Skeletal muscle tissue (tissue), 4 donors: ENCODE data around the gene QPCT. TPM values are rescaled to one million over a fixed set of nuclear protein-coding genes. Genes with fewer than 3 reads are reported as not detected.
A peak's percentile ranks its signal among the peaks of the same experiment; 100 is the strongest.

Source experiments
- H3K27ac ChIP-seq: one replicate; pipeline ENCODE4 v1.7.0; 2013; ENCODE audit warnings: mild to moderate bottlenecking, low read depth, low read length, inconsistent platforms
- H3K27me3 ChIP-seq, 3 donors: one replicate each; pipeline ENCODE4 v1.7.0; 2013; ENCODE audit warnings: low read length in 3 of 3; ENCODE audit not compliant: control insufficient read depth in 3 of 3, insufficient read depth in 3 of 3
- H3K36me3 ChIP-seq, 3 donors: one replicate each; pipeline ENCODE4 v1.7.0; 2013; ENCODE audit warnings: low read length in 3 of 3; ENCODE audit not compliant: control insufficient read depth in 3 of 3, insufficient read depth in 3 of 3
- H3K4me1 ChIP-seq, 3 donors: one replicate each; pipeline ENCODE4 v1.7.0; 2013; ENCODE audit warnings: low read length in 3 of 3, mild to moderate bottlenecking in 3 of 3; ENCODE audit not compliant: control insufficient read depth in 3 of 3, insufficient read depth in 3 of 3
- H3K4me3 ChIP-seq, 3 donors: one replicate each; pipeline ENCODE4 v1.7.0; 2013; ENCODE audit warnings: low read length in 3 of 3
- H3K9ac ChIP-seq, 3 donors: one replicate each; pipeline ENCODE4 v1.7.0; 2013; ENCODE audit warnings: low read length in 3 of 3, mild to moderate bottlenecking in 3 of 3, moderate library complexity in 2 of 3, low read depth in 1 of 3
- H3K9me3 ChIP-seq, 3 donors: one replicate each; pipeline ENCODE4 v1.7.0; 2013; ENCODE audit warnings: low read length in 3 of 3; ENCODE audit not compliant: control insufficient read depth in 3 of 3
- total RNA-seq: library from RNA; depleted of rRNA; stranded (reverse); fragments of >200 nt; gene quantifications from one replicate; pipeline ENCODE4 v1.2.3, GENCODE V29; 2014
- donor health status: Osteomylitis.

QPCT gene
- total RNA-seq, 1 donor from 2014 or later, result 5.2 TPM

DNA sequence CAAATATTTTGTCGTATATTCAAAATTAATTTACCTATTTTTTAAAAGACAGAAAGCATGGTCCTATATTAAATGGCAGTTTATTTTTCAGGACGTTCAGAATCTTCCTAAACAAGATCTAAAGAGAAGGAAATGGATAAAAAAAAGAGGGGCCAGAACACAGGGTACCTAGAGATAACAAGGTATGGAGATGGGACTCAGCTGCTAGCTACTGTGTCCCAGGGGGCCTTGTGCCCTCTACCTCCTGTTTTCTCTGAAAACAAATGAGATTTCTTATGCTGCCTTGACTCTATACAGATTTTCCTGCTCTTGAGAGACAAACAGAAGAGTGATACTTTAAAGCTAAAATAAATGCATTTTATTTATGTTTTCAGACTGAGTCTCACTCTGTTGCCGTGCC lies 29.1 kb upstream of the QPCT start:
- Histone ChIP-seq H3K27ac (no peak overlapping the region), H3K4me1 (peaks cover 3 to 8% (median 6%) of the 10 kb centered on the region in 3 donors)

DNA sequence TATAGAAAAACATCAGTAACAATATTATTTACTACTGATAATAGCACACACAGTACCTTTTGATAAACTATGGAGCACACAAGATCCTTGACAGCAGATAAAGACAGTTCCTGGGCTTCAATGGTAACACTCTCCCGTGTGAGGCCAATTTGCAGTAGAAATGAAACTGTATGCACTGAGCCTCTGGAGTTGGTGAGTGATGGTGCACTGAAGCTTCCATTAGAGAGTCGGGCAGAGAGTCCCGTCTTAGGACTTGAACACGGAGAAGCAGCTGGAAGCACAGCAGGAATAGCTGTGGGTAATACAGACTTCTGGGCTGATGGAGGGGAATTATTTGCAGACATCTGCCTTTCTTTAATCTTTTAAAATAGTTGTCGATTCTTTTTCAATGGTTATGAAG lies 28.2 kb upstream of the QPCT start:
- Histone ChIP-seq H3K36me3 (peaks cover 0 to 4% (median 0%) of the 10 kb centered on the region in 3 donors), H3K9ac (no peak overlapping the region), H3K4me3 (no peak overlapping the region), H3K9me3 (no peaks in the 10 kb centered on the region), H3K4me1 (peaks cover under 1 to 8% (median 3%) of the 10 kb centered on the region in 3 donors), H3K27me3 (no peaks in the 10 kb centered on the region), H3K27ac (no peak overlapping the region)

More for the DNA sequence above, 29.1 kb upstream of the QPCT start:
- Histone ChIP-seq H3K4me3 (no peak overlapping the region), H3K27me3 (no peaks in the 10 kb centered on the region), H3K36me3 (peaks cover 0 to 4% (median 0%) of the 10 kb centered on the region in 3 donors), H3K9ac (no peak overlapping the region), H3K9me3 (no peaks in the 10 kb centered on the region)

DNA sequence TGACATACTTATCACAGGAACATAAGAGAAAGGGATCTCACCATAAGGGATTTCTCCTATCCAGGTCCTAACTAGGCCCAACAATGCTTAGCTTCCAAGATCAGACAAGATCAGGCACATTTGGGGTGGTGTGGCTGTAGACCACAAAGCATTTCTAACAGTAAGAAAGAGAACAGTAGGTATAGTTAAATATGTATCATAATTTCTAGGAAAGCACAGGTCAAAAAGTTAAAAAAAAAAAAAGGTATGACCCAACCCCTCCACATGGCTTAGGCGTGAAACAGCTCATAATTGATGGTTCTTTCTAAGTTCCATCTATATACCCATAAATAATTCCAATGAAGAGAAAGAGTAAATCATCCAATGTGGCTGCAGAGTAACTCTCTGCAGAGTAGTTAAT lies 26.7 kb upstream of the QPCT start:
- Histone ChIP-seq H3K27me3 (no peaks in the 10 kb centered on the region), H3K9ac (no peak overlapping the region), H3K36me3 (peaks cover 0 to 4% (median 0%) of the 10 kb centered on the region in 3 donors), H3K9me3 (no peaks in the 10 kb centered on the region), H3K4me1 (peaks cover 3 to 14% (median 9%) of the 10 kb centered on the region in 3 donors), H3K4me3 (no peak overlapping the region), H3K27ac (no peak overlapping the region)

DNA sequence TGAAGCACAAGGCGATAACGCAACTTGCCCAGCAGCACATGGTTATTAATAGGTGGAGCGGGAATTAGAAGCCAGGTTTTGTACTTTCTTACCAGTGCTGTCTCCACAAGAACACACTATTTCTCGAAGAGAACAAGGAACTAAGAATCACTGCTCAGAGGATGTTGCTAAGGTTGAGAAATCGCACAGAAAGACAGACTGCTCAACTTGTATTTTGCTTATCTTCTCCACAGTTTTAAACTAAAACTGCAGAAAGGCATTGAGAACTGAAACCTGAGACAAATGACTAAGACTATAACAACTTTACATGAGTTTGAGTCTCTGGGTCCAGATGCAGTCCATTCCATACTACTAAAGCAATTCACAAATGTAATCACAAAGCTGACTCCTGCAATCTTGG lies 26.0 kb upstream of the QPCT start:
- H3K9ac ChIP-seq, result no peak overlapping the region
- H3K36me3 ChIP-seq, result peaks cover 0 to 4% (median 0%) of the 10 kb centered on the region in 3 donors
- H3K27ac ChIP-seq, result no peak overlapping the region
- H3K9me3 ChIP-seq, result no peaks in the 10 kb centered on the region
- H3K27me3 ChIP-seq, result no peaks in the 10 kb centered on the region
- peaks cover 3 to 16% (median 11%) of the 10 kb centered on the region in 3 donors for H3K4me1 ChIP-seq
- no peak overlapping the region for H3K4me3 ChIP-seq

DNA sequence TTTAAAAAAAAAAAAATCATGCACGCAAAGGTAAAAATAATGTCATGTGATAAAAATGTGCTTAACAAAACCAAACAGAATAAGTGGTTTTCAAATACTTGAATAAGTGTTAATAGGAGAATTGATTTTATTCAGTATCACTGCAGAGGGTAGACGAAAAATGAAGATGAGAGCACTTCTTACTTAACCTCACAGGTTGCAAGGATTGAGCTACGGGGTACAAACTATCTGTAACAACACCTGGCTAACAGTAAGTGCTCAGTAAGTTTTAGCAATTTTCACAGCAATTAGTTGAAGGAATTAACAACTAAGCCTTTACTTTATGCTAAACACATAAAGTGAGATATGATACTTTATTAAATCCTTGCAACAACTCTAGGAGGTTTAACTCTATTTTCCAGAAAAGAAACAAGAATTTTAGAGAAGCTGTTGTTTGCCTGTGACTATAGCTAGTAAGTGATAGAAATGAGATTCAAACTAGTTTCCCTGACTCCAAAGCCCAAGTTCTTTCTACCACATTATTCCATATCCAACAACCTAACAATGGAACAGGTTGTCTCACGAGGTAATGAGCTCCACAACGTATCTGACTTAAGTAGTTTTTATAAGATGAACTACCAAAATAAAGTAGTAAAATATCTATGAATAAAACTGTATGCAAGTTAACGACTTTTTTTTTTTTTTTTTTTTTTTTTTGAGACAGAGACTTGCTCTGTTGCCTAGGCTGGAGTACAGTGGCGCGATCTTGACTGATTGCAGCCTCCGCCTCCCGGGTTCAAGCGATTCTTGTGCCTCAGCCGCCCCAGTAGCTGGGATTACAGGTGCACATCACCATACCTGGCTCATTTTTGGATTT lies 24.4 kb upstream of the QPCT start:
- Histone ChIP-seq H3K36me3 (peaks cover 0 to 4% (median 0%) of the 10 kb centered on the region in 3 donors), H3K27me3 (no peaks in the 10 kb centered on the region), H3K4me1 (peaks cover 6 to 16% (median 11%) of the 10 kb centered on the region in 3 donors), H3K9ac (no peak overlapping the region), H3K9me3 (no peaks in the 10 kb centered on the region), H3K4me3 (no peak overlapping the region), H3K27ac (no peak overlapping the region)

DNA sequence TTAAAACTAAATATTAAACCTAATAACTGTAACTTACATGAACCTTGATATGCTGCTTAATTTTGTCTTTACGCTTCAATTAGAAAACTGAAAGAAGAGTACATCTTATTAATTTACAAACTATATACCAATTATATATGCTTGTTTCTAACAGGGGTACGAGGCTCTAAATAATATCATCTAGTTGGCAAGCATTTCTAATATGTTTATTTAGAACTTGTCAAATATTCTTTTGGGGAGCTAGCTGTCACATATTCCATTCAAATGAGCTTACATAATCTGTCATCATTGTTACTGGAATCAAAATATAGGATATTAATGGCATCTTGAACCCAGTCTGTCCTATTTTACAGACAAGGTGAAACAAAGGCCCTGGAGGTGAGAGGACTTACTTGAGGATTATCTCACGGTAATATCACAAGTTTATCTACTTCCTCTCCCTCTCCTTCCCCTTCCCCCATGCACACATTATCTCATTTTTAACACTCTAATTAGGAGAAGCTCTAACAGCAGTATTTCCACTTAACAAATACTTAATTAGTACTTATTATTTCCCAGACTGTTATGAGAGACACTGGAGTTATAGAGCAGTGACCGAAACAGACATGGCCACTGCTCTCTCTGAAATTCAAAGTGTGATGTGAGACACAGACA lies 23.3 kb upstream of the QPCT start:
- Histone ChIP-seq H3K36me3 (peaks cover 0 to 2% (median 0%) of the 10 kb centered on the region in 3 donors), H3K9me3 (no peaks in the 10 kb centered on the region), H3K27ac (no peak overlapping the region), H3K4me3 (no peak overlapping the region), H3K27me3 (no peaks in the 10 kb centered on the region), H3K4me1 (peaks cover 6 to 22% (median 11%) of the 10 kb centered on the region in 3 donors), H3K9ac (peak overlapping the region in 1 of 3 donors; percentile 9)

DNA sequence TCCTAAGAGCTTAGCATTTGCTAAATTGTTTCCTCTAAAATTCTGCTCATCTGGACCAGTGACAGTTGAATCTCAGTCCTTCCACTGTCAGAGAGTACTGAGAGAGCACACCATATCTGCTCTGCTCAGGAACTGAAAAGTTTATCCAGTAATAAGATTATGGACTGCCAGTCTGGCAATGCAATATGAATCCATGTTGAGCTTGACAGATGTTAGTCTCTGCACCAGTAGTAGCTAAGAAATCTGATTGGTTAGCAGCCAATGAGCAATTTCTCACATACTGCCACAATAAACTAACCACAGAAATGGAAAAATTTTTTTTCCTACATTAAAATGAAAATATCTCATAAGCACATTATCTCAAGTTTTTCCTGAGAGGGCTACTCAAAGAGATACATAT lies 22.1 kb upstream of the QPCT start:
- Histone ChIP-seq H3K9ac (peak overlapping the region in 2 of 3 donors; percentile 27 to 90), H3K4me3 (peak overlapping the region in 1 of 3 donors; percentile 27), H3K36me3 (no peaks in the 10 kb centered on the region), H3K9me3 (no peaks in the 10 kb centered on the region), H3K4me1 (peaks cover 6 to 22% (median 11%) of the 10 kb centered on the region in 3 donors), H3K27ac (no peak overlapping the region), H3K27me3 (no peaks in the 10 kb centered on the region)

DNA sequence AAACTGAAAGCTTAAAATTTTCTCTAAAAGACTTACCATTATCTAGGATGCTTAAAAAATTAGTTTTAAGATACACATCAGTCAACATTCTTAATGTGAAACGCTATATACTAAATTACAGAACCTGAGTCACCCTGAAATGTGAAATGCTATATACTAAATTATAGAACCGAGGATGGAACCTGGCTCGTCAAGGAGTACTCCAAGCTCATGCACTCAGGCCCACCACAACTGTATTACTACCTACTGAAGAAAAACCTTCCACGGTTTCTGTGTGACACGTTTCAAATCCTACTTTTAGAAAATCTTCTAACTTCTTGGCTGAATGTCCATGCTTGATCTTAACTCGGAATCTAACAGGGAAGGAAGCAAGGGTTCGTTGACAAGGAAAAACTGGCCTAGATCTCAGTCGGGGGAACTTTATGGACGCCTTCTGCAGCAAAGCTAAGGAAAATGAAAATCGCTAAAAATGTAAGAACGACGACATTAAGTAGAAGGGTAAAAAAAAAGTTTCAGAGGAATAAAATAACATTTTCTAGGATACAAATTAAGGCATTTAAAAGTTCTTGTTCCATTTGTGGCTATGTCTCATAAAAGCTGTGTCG lies 21.2 kb upstream of the QPCT start:
- Histone ChIP-seq H3K9ac (peak overlapping the region; percentile 81 to 90 (median 86)), H3K36me3 (no peaks in the 10 kb centered on the region), H3K9me3 (no peaks in the 10 kb centered on the region), H3K4me1 (peaks cover 6 to 15% (median 9%) of the 10 kb centered on the region in 3 donors), H3K27me3 (no peaks in the 10 kb centered on the region), H3K27ac (peak overlapping the region; percentile 80), H3K4me3 (peak overlapping the region; percentile 81 to 90 (median 87))

DNA sequence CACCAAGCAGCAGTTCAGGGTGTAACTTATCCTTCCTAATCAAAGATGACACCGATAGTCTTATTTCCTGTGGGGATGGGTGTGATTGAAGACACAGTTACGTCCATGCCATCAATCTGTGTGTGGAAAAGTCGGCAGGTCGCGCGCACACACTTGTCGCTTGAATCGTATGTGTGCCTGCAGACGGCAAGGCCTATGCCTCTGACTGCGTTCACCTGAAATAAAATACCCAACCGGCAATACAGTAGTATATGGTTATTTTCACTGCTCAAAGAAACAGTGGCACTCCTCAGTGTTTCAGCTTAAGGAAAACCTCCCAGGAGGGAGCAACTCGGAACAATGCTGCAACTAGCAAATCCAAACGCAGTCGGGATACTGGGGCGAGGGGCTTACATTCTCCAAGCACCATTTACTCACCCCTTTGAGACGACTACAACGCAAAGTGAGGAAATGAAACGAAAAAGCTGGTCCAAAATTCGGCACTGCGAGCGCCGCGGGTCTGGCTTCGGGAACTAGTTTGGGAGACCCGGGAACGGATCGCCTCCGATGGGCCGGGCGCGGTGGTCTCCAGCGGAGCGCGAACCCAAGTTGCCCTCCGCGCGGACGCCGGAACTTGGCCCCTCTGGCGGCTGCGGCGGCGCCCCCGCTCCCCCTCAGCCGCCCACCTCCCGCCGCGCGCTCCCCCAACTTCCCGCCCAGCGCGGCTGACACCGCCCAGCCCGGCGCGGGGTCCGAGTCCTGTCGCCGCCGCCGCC lies 20.5 kb upstream of the QPCT start:
- no peaks in the 10 kb centered on the region for H3K27me3 ChIP-seq
- H3K36me3 ChIP-seq, result no peaks in the 10 kb centered on the region
- peaks cover 6 to 14% (median 9%) of the 10 kb centered on the region in 3 donors for H3K4me1 ChIP-seq
- peak overlapping the region; percentile 81 to 90 (median 87) for H3K4me3 ChIP-seq
- no peaks in the 10 kb centered on the region for H3K9me3 ChIP-seq
- peak overlapping the region; percentile 81 to 90 (median 86) for H3K9ac ChIP-seq
- peak overlapping the region; percentile 80 for H3K27ac ChIP-seq
